Brain microvascular endothelial cell (primary cell): ENCODE data around the gene CPTP.

Experiments used
- DNase-seq: peaks from one replicate; pipeline ENCODE4 v3.0.0-alpha.2; 2020
- H3K27ac ChIP-seq: fragments of 250-450 bp; sonication (Bioruptor Pico); 2 replicates; pipeline ENCODE4 v1.5.1; 2020; ENCODE audit warnings: mild to moderate bottlenecking, moderate library complexity
- H3K27me3 ChIP-seq: fragments of 250-450 bp; sonication (Bioruptor Pico); replicated peaks from 2 replicates; pipeline ENCODE4 v1.5.1; 2020; ENCODE audit warnings: mild to moderate bottlenecking
- H3K36me3 ChIP-seq: fragments of 250-450 bp; sonication (Bioruptor Pico); replicated peaks from 2 replicates; pipeline ENCODE4 v1.5.1; 2020; ENCODE audit warnings: mild to moderate bottlenecking
- H3K4me3 ChIP-seq: 2 replicates; pipeline ENCODE4 v1.5.1; 2011; ENCODE audit warnings: low read depth, mild to moderate bottlenecking, control low read depth, low read length, moderate library complexity
- in situ Hi-C: cut with HindIII; loops from 2 replicates; pipeline ENCODE4 v1.10.0; 2017; ENCODE audit warnings: low sequenced_read_pairs, low pct_ligation_motif_present
- TF ChIP-seq, protein P1 (sequence below): IDR thresholded peaks from 2 replicates; pipeline ENCODE4 v1.5.1; 2011; ENCODE audit warnings: low read depth, mild to moderate bottlenecking, moderate library complexity, low read length, control low read depth, inconsistent platforms; ENCODE audit errors: missing control alignments

Gene CPTP

GRCh38 chr1:1354271-1355247 lies 30.0 kb downstream of the CPTP start:
- TF ChIP-seq, protein P1, sequence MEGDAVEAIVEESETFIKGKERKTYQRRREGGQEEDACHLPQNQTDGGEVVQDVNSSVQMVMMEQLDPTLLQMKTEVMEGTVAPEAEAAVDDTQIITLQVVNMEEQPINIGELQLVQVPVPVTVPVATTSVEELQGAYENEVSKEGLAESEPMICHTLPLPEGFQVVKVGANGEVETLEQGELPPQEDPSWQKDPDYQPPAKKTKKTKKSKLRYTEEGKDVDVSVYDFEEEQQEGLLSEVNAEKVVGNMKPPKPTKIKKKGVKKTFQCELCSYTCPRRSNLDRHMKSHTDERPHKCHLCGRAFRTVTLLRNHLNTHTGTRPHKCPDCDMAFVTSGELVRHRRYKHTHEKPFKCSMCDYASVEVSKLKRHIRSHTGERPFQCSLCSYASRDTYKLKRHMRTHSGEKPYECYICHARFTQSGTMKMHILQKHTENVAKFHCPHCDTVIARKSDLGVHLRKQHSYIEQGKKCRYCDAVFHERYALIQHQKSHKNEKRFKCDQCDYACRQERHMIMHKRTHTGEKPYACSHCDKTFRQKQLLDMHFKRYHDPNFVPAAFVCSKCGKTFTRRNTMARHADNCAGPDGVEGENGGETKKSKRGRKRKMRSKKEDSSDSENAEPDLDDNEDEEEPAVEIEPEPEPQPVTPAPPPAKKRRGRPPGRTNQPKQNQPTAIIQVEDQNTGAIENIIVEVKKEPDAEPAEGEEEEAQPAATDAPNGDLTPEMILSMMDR: no peak
- Histone ChIP-seq H3K36me3 (peaks cover 8% of the 10 kb centered on the region), H3K27ac (no peak overlapping the region), H3K4me3 (no peak overlapping the region), H3K27me3 (no peaks in the 10 kb centered on the region)
- in situ Hi-C loops: no loop called here
- DNase-seq: no peak

- Histone ChIP-seq H3K36me3 (peaks cover 8% of the 10 kb centered on the region), H3K27ac (no peak overlapping the region), H3K27me3 (no peaks in the 10 kb centered on the region), H3K4me3 (peak overlapping the region; percentile 26)
- in situ Hi-C loops: no loop called here
- TF ChIP-seq, protein P1: no peak
- no peak for DNase-seq
Observed at GRCh38 chr1:1355416-1355815, 30.8 kb downstream of the CPTP start.

GRCh38 chr1:1356166-1356795 lies 31.7 kb downstream of the CPTP start:
- TF ChIP-seq, protein P1: no peak
- no peaks in the 10 kb centered on the region for H3K27me3 ChIP-seq
- H3K36me3 ChIP-seq: peaks cover 8% of the 10 kb centered on the region
- H3K27ac ChIP-seq: no peak overlapping the region
- H3K4me3 ChIP-seq: peak overlapping the region; percentile 72
- DNase-seq: no peak
- in situ Hi-C loops: no loop called here

GRCh38 chr1:1356796-1357401 lies 32.3 kb downstream of the CPTP start:
- TF ChIP-seq, protein P1: no peak
- H3K27me3 ChIP-seq: no peaks in the 10 kb centered on the region
- H3K36me3 ChIP-seq: peaks cover 8% of the 10 kb centered on the region
- DNase-seq: no peak
- in situ Hi-C loops: no loop called here
- H3K27ac ChIP-seq: no peak overlapping the region
- peak overlapping the region; percentile 72 for H3K4me3 ChIP-seq

DNA sequence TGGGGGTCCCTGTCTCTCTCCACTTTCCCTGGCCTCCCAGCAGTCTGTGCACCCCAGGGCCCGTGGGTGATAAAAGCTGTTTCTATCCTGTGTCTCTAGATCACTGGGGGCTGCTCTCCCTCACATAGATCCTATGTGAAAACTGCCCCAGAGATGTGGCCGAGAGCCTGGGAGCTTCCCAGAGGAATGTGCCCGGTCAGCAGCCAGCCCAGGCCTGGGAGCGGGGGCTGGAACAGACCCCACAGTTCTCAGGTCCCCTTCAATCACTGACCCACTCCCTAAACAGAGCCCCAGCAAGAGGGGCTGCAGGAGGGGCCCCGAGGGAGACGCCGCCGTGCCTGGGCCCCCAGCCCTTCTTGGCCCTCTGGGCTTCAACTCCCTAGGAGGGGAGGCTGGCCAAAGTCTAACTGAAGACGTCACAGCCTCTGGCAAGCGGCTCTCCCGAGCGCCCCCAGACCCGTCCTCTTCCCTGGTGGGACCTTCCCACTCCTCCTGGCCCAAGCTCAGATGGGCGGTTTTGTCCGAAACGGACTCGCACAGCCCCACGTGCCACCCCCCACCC lies 33.4 kb downstream of the CPTP start:
- no peak for DNase-seq
- no peaks in the 10 kb centered on the region for H3K27me3 ChIP-seq
- in situ Hi-C loops: no loop called here
- peaks cover 8% of the 10 kb centered on the region for H3K36me3 ChIP-seq
- TF ChIP-seq, protein P1: no peak
- peak overlapping the region; percentile 37 for H3K27ac ChIP-seq
- H3K4me3 ChIP-seq: peak overlapping the region; percentile 72
